Karpas-422 (cell line): ENCODE measurements around the gene HDAC1. TPM values are rescaled to one million over a fixed set of nuclear protein-coding genes. Genes with fewer than 3 reads are reported as not detected.
A peak's percentile ranks its signal among the peaks of the same experiment; 100 is the strongest.

Source experiments
- DNase-seq: peaks from one replicate; pipeline ENCODE4 v3.0.0-alpha.2; 2015
- H2AFZ ChIP-seq: fragments of 200-600 bp; sonication (generic); 2 replicates; pipeline ENCODE4 v1.6.1; 2014; ENCODE audit warnings: antibody characterized with exemption, low read length, mixed read lengths
- H3K27ac ChIP-seq: fragments of 200-600 bp; sonication (generic); 2 replicates; pipeline ENCODE4 v1.5.1; 2014; ENCODE audit warnings: mild to moderate bottlenecking, low read length, moderate library complexity
- H3K27me3 ChIP-seq: fragments of 200-600 bp; sonication (generic); 2 replicates; pipeline ENCODE4 v1.6.1; 2014; ENCODE audit warnings: low read length, mixed read lengths
- H3K36me3 ChIP-seq: fragments of 200-600 bp; sonication (generic); 2 replicates; pipeline ENCODE4 v1.6.1; 2014; ENCODE audit warnings: low read length, mixed read lengths; ENCODE audit not compliant: insufficient read depth
- H3K4me1 ChIP-seq: fragments of 200-600 bp; sonication (generic); 2 replicates; pipeline ENCODE4 v1.6.1; 2014; ENCODE audit warnings: mild to moderate bottlenecking, low read length, mixed read lengths
- H3K4me2 ChIP-seq: fragments of 200-600 bp; sonication (generic); 2 replicates; pipeline ENCODE4 v1.6.1; 2014; ENCODE audit warnings: low read length, low read depth, mild to moderate bottlenecking; ENCODE audit not compliant: poor library complexity, severe bottlenecking
- H3K4me3 ChIP-seq: fragments of 200-600 bp; sonication (generic); 2 replicates; pipeline ENCODE4 v1.5.1; 2014; ENCODE audit warnings: mild to moderate bottlenecking, antibody characterized with exemption, low read length, mixed read lengths
- H3K79me2 ChIP-seq: fragments of 200-600 bp; sonication (generic); 2 replicates; pipeline ENCODE4 v1.6.1; 2014; ENCODE audit warnings: mild to moderate bottlenecking, low read length, mixed read lengths
- H3K9ac ChIP-seq: fragments of 200-600 bp; sonication (generic); 2 replicates; pipeline ENCODE4 v1.6.0; 2014; ENCODE audit warnings: low read length
- H3K9me2 ChIP-seq: fragments of 200-600 bp; sonication (generic), shearing (Covaris generic); replicated peaks from 2 replicates; pipeline ENCODE4 v1.6.0; 2014; ENCODE audit warnings: mild to moderate bottlenecking, low read length, moderate library complexity; ENCODE audit not compliant: insufficient read depth
- H3K9me3 ChIP-seq: fragments of 300-700, 200-600 bp; sonication (generic); 2 replicates; pipeline ENCODE4 v1.6.1; 2014; ENCODE audit warnings: low read length, mixed read lengths
- H4K20me1 ChIP-seq: fragments of 200-600 bp; sonication (generic); 2 replicates; pipeline ENCODE4 v1.6.1; 2014; ENCODE audit warnings: mild to moderate bottlenecking, antibody characterized with exemption, low read length, low read depth; ENCODE audit not compliant: insufficient read depth
- total RNA-seq: library from RNA; depleted of rRNA; stranded (reverse); fragments of >200 nt; shearing (Covaris generic); gene quantifications from 2 replicates; pipeline ENCODE4 v1.2.3, GENCODE V29; 2014; ENCODE audit warnings: low replicate concordance; rRNA removed

HDAC1 gene
- 201 and 257 TPM in 2 replicates for total RNA-seq

DNA sequence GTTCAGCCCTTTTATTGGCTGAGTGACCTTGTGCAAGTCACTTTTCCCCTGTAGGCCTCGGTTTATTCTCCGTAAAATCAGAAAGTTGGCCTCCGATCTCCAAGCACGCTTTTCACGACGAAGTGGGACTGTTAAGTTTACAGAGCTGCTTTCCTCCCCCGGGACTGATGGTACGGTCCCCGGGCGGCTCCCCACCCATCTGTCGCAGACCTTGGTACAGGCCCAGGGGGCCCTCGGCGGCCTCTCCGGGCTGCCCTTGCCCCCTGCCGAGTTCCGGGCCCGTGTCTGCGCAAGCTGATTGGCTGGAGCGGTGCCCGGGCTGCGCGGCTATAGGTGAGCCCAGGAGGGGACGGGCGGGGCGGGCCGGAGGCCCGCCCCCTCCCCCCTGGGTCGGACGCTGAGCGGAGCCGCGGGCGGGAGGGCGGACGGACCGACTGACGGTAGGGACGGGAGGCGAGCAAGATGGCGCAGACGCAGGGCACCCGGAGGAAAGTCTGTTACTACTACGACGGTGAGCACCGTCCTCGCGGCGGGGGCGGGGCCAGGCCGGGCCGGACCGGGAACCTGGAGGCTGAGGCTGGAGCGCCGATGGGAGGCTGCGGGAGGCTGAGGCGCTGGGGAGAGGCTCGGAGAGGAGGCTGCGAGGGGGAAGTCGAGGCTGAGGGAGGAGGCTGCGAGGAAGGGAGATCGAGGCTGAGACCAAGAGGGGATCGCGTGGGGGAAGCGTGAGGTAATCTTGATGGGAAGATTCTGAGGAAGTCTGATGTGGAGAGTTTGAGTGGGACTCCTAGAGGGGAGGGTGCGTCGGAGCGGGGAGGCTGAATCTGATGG, at the start of gene HDAC1:
Gene HDAC1, plus strand, starts transcription at position 376 of the 831 bp plus-strand sequence. Its CDS starts 87 bp downstream, at position 463.
- Histone ChIP-seq H3K4me1 (peaks cover 37% of the 10 kb centered on the region), H3K27ac (peak within 1 kb of the TSS; percentile 94), H3K4me3 (peak within 1 kb of the TSS; percentile 74), H3K9me3 (no peaks in the 10 kb centered on the region), H3K36me3 (peaks cover 23% of the 10 kb centered on the region; the same call in 1 of the 2 replicates), H3K9ac (peak within 1 kb of the TSS; percentile 92), H3K79me2 (peaks cover 50% of the 10 kb centered on the region), H3K4me2 (peak within 1 kb of the TSS; percentile 97), H3K27me3 (no peaks in the 10 kb centered on the region), H2AFZ (peak within 1 kb of the TSS; percentile 69; the same call in 1 of the 2 replicates), H4K20me1 (peaks cover 20% of the 10 kb centered on the region), H3K9me2 (no peaks in the 10 kb centered on the region)
- peak; percentile 99 for DNase-seq

DNA sequence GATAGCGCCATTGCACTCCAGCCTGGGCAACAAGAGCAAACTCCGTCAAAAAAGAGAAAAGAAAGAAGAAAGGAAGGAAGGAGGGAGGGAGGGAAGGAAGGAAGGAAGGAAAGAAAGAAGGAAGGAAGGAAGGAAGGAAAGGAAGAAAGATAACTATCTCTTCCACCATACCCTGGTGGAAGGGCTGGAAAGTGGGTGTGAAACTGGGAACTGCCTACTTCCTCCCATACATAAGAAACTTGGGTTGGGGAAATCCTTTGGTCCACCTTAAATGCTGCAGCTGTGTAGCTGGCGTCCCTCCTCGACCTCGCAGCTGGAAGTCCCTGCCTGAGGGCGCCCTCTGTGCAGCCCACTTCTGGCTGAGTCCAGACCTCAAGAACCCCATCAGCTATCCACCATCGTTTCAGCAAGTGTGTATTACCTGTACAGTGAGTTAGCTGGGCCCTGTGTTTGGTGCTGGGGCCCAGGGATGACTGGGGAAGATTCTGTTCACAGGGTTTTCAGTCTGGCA, 49.5 kb upstream of the HDAC1 start:
- peak; percentile 51 for DNase-seq
- Histone ChIP-seq H3K4me1 (peaks cover 33% of the 10 kb centered on the region), H2AFZ (no peak overlapping the region), H3K9me3 (no peaks in the 10 kb centered on the region), H3K27ac (no peak overlapping the region), H3K9ac (no peak overlapping the region), H3K79me2 (no peaks in the 10 kb centered on the region), H3K9me2 (no peaks in the 10 kb centered on the region), H3K4me2 (no peak overlapping the region), H3K4me3 (no peak overlapping the region), H4K20me1 (no peaks in the 10 kb centered on the region), H3K27me3 (no peaks in the 10 kb centered on the region), H3K36me3 (no peaks in the 10 kb centered on the region)

DNA sequence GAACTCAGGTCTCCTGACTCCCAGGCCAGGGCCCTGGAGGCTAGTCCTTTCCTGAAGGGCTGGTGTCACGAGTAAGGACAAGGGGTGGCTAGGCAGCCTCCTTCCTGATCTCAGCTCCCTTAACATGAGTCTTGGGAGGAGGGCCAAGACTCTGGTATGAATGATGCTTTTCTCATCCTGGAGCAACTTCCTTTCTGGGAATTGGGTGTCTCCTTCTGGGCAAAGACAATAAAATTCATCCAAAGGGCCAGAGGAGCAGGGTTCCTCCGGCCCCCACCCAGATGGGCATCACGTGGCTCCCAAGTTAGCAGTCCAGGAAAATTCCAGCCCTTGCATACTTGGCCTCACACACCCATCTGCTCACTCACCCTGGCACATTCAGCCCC, 45.0 kb upstream of the HDAC1 start, which contains the start of gene FAM167B:
Gene FAM167B, plus strand, starts transcription at position 335 of the 386 bp plus-strand sequence. CDS start 200 bp downstream, outside the sequence.
- Histone ChIP-seq H3K9me3 (no peaks in the 10 kb centered on the region), H3K36me3 (no peaks in the 10 kb centered on the region), H2AFZ (no peak within 1 kb of the TSS), H3K9me2 (no peaks in the 10 kb centered on the region), H3K4me3 (no peak within 1 kb of the TSS), H3K27ac (no peak within 1 kb of the TSS), H3K4me2 (no peak within 1 kb of the TSS), H3K9ac (no peak within 1 kb of the TSS), H3K79me2 (no peaks in the 10 kb centered on the region), H4K20me1 (no peaks in the 10 kb centered on the region), H3K27me3 (no peaks in the 10 kb centered on the region), H3K4me1 (peaks cover 31% of the 10 kb centered on the region)
- DNase-seq = no peak

DNA sequence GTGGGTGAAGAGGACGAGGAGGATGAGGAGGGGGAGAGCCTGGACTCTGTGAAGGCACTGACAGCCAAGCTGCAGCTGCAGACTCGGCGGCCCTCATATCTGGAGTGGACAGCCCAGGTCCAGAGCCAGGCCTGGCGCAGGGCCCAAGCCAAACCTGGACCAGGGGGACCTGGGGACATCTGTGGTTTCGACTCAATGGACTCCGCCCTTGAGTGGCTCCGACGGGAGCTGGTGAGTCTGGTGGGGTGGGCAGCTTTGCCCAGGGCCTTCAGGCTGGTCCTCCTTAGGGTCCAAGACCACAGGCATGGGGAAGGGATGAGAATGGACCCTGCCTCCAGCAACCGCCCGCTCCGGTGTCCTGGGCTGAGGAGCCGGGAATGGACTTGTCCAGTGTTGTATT, 44.4 kb upstream of the HDAC1 start:
- Histone ChIP-seq H4K20me1 (no peaks in the 10 kb centered on the region), H3K9ac (no peak overlapping the region), H3K36me3 (no peaks in the 10 kb centered on the region), H3K4me1 (peaks cover 34% of the 10 kb centered on the region), H3K9me2 (no peaks in the 10 kb centered on the region), H3K4me2 (no peak overlapping the region), H3K4me3 (no peak overlapping the region), H3K27me3 (no peaks in the 10 kb centered on the region), H2AFZ (no peak overlapping the region), H3K9me3 (no peaks in the 10 kb centered on the region), H3K27ac (no peak overlapping the region), H3K79me2 (no peaks in the 10 kb centered on the region)
- no peak for DNase-seq

DNA sequence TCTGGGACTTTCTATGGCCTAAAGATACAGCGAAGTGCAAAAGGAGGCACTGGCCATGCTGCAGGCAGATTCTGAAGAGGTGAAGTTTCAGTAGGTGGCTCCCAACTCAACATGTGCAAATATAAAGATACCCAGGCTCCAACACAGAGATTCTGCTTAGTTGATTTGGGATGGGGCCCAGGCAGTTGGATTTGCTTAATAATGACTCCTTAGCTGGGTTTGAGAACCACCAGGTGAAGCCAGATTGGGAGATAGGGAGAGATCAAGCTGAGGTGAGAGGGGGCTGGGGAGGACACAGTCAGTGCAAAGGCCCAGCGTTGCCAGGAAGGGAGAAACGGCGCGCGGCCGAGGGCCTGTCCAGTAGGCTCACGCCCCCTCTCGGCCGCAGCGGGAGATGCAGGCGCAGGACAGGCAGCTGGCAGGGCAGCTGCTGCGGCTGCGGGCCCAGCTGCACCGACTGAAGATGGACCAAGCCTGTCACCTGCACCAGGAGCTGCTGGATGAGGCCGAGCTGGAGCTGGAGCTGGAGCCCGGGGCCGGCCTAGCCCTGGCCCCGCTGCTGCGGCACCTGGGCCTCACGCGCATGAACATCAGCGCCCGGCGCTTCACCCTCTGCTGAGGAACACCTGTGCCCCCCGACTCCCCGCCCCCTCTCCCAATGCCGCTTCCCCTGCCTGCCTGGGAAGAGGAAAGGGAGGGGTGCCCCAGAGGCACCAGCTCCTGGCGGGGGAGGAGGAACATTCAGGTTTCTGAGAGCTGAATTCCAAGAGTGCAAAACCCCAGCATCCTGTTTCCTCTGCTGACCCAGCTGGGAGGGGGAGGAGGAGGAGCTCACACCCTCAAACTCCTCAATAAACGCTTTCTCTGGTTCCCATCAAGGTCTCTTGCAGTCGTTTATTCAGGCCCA, 43.6 kb upstream of the HDAC1 start:
- peaks cover 39% of the 10 kb centered on the region for H3K4me1 ChIP-seq
- no peak overlapping the region for H3K9ac ChIP-seq
- no peaks in the 10 kb centered on the region for H4K20me1 ChIP-seq
- H3K9me2 ChIP-seq = no peaks in the 10 kb centered on the region
- H3K27me3 ChIP-seq = no peaks in the 10 kb centered on the region
- no peak overlapping the region for H3K27ac ChIP-seq
- no peak overlapping the region for H3K4me2 ChIP-seq
- no peaks in the 10 kb centered on the region for H3K9me3 ChIP-seq
- H3K36me3 ChIP-seq = no peaks in the 10 kb centered on the region
- no peak overlapping the region for H2AFZ ChIP-seq
- no peak overlapping the region for H3K4me3 ChIP-seq
- peak; percentile 75 for DNase-seq
- no peaks in the 10 kb centered on the region for H3K79me2 ChIP-seq

DNA sequence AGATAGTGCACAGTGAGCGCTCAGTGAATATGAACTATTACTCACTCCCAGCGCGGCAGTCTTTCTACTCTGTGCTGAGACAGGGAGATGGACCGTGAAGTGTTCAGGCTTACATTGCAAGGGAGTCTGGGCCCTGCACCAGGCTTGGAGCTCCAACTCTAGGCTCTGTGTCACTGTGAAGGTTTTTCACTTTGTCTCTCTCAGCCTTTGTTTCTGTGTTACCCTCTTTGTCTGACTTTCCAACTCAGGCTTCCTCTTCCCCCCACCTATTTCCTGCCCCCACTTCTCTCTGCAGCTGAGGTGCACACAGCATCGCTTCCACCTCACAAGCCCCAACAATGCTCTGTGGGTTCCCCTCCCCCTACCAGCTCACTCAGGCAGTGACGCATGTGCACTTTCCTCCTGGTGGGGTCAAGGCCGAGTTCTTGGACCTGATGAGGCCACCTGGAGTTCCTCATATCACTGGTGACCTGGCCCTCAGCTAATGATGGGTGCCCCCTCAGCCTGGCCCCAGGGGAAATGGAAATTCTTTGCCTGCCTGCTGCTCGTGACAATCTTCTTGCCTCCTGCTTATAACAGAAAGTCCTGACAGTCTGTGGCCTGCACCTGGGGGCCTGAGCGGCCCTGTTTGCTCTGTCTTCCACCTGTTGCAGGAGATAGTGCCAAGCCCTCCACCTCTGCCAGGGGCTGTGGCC, 41.9 kb upstream of the HDAC1 start:
- H3K9me3 ChIP-seq = no peaks in the 10 kb centered on the region
- peak overlapping the region; percentile 96 for H3K27ac ChIP-seq
- H3K4me1 ChIP-seq = peaks cover 57% of the 10 kb centered on the region
- H2AFZ ChIP-seq = peak overlapping the region; percentile 70; the same call in 1 of the 2 replicates
- peak overlapping the region; percentile 69 for H3K9ac ChIP-seq
- DNase-seq = peak; percentile 95
- no peaks in the 10 kb centered on the region for H3K9me2 ChIP-seq
- H3K36me3 ChIP-seq = no peaks in the 10 kb centered on the region
- H4K20me1 ChIP-seq = no peaks in the 10 kb centered on the region
- H3K4me3 ChIP-seq = peak overlapping the region; percentile 44
- H3K27me3 ChIP-seq = no peaks in the 10 kb centered on the region
- no peaks in the 10 kb centered on the region for H3K79me2 ChIP-seq
- peak overlapping the region; percentile 67 for H3K4me2 ChIP-seq

DNA sequence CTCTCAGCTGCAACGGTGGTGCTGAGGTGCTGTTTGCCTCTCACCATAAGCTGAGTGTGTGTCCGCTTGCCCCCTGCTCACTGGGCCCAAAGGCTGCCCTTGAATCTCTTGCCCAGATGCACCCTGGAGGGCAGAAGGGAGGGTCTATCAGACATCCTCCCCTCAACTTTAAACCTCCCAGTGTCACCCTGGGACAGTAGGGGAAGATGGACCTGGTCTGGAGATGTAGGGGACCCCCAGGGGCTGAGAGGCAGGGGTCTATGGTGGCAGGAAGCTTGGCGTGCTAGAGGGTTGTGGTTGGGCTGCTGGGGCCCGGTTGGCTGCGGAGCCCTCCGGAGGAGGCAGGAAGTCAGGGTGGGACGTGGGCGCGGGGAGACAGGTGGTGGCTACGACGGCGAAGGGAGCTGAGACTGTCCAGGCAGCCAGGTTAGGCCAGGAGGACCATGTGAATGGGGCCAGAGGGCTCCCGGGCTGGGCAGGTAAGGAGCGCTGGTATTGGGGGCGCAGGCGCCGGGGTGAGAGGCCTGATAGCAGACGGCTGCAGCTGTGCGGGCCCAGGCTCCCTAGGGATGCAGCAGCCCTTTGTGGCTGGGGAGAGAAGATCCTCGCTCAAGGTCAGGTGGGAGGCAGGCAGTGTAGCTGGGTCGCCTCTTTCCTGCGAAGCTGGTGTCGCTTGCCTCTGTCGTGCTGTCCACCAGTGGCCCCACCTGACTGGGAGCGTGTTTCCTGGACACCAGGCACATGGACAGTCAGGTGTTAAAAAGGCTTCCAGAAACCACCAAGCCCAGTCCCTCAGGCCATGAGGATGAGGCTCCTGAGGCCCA, 40.8 kb upstream of the HDAC1 start, which contains the start of gene LCK:
Gene LCK, plus strand, starts transcription at position 373 of the 824 bp plus-strand sequence. CDS start 23,065 bp downstream, outside the sequence.
- H3K9me3 ChIP-seq = no peaks in the 10 kb centered on the region
- no peaks in the 10 kb centered on the region for H3K79me2 ChIP-seq
- H3K36me3 ChIP-seq = no peaks in the 10 kb centered on the region
- peak; percentile 89 for DNase-seq
- peak within 1 kb of the TSS; percentile 69 for H3K9ac ChIP-seq
- H3K4me1 ChIP-seq = peaks cover 66% of the 10 kb centered on the region
- no peaks in the 10 kb centered on the region for H3K27me3 ChIP-seq
- peak within 1 kb of the TSS; percentile 44 for H3K4me3 ChIP-seq
- peak within 1 kb of the TSS; percentile 96 for H3K27ac ChIP-seq
- no peaks in the 10 kb centered on the region for H3K9me2 ChIP-seq
- no peaks in the 10 kb centered on the region for H4K20me1 ChIP-seq
- H2AFZ ChIP-seq = peak within 1 kb of the TSS; percentile 70
- H3K4me2 ChIP-seq = peak within 1 kb of the TSS; percentile 67
